ENCODE results near the gene EPM2A. TPM values are rescaled to one million over a fixed set of nuclear protein-coding genes. Genes with fewer than 3 reads are reported as not detected.

The EPM2A gene
- polyA plus RNA-seq, 2 of the 4 experiments (the other 2 are of a cell fraction): 2.4 to 3.0 TPM

DNA sequence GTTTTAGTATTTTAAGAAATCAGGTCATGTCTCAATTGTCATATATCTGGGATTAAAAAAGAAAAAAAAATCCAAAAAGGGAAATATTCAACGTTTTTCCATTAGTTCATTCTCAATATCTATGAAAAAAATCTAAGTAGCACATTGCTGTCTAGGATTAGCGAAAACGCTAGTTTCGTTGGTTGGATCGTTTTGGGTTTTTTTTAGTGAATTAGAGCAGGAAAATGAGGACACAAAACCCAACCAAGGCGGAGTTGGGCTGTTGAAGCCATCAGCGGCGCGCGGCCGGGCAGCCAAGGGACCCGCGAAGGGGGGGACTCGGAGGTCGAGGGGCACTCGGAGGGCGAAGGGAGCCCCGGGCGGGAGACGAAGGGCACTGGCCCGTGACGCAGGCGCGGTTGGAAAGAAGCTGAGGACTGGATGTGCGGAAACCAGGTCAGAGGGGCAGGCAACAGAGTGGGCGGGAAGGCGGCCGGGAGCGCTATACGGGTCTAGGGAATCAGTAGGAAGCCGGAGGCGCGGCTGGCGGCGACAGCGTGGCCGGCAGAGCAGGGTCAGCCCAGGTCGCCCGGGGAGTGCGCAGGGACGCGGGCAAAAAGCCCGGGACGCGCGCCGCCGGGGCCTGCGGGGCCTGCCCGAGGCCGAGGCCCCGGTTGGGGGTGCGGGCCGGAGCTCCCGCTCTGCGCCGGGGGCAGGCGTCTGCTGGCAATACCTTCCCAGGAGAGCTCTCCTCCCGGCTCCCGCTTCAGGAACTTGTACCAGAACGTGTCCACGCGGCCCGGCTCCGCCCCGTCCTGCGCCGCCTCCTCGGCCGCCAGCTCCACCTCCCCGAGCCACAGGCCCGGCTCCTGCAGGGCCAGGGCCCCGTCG, 599 bp downstream of the EPM2A start:
- WGBS (ENCODE audit: missing lambda C conversion rate): 1% methylated on average over 40 of the region's 74 CpGs
- CTCF ChIA-PET: interaction anchor here (0.9 to 1.1 kb wide), 2 partner anchors 56 to 80 kb away, joined by 3 read pairs; partner anchors contain the start of gene FBXO30
- TF ChIP-seq ZC3H11A (IDR thresholded peaks at IDR 0.05) (no peak), HOXB5 (CRISPR knock-in tag; IDR thresholded peaks at IDR 0.05) (no peak; the same call in 1 of the 2 replicates), MYC (IDR thresholded peaks at IDR 0.05; ENCODE audit: borderline replicate concordance, low read length) (0 out of 2 replicates have a peak, but pooled peaks have one; percentile 53), HOXB13 (CRISPR knock-in tag; IDR thresholded peaks at IDR 0.05; ENCODE audit: low read depth) (no peak), FOXS1 (CRISPR knock-in tag; IDR thresholded peaks at IDR 0.05) (no peak), ZFP36 (IDR thresholded peaks at IDR 0.05; ENCODE audit: borderline replicate concordance, partially characterized antibody) (no peak), TP53 (CRISPR knock-in tag; IDR thresholded peaks at IDR 0.05) (0 out of 2 replicates have a peak, but pooled peaks have one; percentile 58), TFCP2L1 (CRISPR knock-in tag; IDR thresholded peaks at IDR 0.05) (no peak), POLR2AphosphoS2 (conservative IDR thresholded peaks at IDR 0.05; ENCODE audit: low read length) (no peak), CEBPB (IDR thresholded peaks at IDR 0.05) (no peak), CHD2 (IDR thresholded peaks at IDR 0.05; ENCODE audit: low read length, partially characterized antibody) (no peak), RCOR1 (IDR thresholded peaks at IDR 0.05; ENCODE audit: low read depth, low read length) (no peak), PHF8 (IDR thresholded peaks at IDR 0.05; ENCODE audit: borderline replicate concordance, low read depth) (peak; percentile 82), GATA3 (IDR thresholded peaks at IDR 0.05; ENCODE audit: borderline replicate concordance) (no peak), CBX2 (IDR thresholded peaks at IDR 0.05; ENCODE audit: borderline replicate concordance, low read depth) (no peak), EHMT2 (IDR thresholded peaks at IDR 0.05; ENCODE audit: low read depth) (no peak), KDM1A (IDR thresholded peaks at IDR 0.05; ENCODE audit: low read depth) (no peak), CBX8 (IDR thresholded peaks at IDR 0.05) (no peak), ZNF302 (CRISPR knock-in tag; IDR thresholded peaks at IDR 0.05) (no peak), SREBF2 (IDR thresholded peaks at IDR 0.05) (no peak), RFX5 (IDR thresholded peaks at IDR 0.05) (no peak), ESRRA (IDR thresholded peaks at IDR 0.05; ENCODE audit: borderline replicate concordance, low read length) (peak; percentile 77; the same call in 1 of the 2 replicates), RARB (CRISPR knock-in tag; IDR thresholded peaks at IDR 0.05) (no peak), KDM5A (IDR thresholded peaks at IDR 0.05) (no peak), HDAC2 (IDR thresholded peaks at IDR 0.05) (no peak), NFE2L2 (conservative IDR thresholded peaks at IDR 0.05; ENCODE audit: low read length) (no peak), NPAS2 (CRISPR knock-in tag; IDR thresholded peaks at IDR 0.05; ENCODE audit: borderline replicate concordance) (no peak), MAZ (IDR thresholded peaks at IDR 0.05; ENCODE audit: borderline replicate concordance, low read depth, low read length) (no peak)
- TF ChIP-seq, protein P1, sequence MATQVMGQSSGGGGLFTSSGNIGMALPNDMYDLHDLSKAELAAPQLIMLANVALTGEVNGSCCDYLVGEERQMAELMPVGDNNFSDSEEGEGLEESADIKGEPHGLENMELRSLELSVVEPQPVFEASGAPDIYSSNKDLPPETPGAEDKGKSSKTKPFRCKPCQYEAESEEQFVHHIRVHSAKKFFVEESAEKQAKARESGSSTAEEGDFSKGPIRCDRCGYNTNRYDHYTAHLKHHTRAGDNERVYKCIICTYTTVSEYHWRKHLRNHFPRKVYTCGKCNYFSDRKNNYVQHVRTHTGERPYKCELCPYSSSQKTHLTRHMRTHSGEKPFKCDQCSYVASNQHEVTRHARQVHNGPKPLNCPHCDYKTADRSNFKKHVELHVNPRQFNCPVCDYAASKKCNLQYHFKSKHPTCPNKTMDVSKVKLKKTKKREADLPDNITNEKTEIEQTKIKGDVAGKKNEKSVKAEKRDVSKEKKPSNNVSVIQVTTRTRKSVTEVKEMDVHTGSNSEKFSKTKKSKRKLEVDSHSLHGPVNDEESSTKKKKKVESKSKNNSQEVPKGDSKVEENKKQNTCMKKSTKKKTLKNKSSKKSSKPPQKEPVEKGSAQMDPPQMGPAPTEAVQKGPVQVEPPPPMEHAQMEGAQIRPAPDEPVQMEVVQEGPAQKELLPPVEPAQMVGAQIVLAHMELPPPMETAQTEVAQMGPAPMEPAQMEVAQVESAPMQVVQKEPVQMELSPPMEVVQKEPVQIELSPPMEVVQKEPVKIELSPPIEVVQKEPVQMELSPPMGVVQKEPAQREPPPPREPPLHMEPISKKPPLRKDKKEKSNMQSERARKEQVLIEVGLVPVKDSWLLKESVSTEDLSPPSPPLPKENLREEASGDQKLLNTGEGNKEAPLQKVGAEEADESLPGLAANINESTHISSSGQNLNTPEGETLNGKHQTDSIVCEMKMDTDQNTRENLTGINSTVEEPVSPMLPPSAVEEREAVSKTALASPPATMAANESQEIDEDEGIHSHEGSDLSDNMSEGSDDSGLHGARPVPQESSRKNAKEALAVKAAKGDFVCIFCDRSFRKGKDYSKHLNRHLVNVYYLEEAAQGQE (IDR thresholded peaks at IDR 0.05): no peak
- TF ChIP-seq, protein P2, sequence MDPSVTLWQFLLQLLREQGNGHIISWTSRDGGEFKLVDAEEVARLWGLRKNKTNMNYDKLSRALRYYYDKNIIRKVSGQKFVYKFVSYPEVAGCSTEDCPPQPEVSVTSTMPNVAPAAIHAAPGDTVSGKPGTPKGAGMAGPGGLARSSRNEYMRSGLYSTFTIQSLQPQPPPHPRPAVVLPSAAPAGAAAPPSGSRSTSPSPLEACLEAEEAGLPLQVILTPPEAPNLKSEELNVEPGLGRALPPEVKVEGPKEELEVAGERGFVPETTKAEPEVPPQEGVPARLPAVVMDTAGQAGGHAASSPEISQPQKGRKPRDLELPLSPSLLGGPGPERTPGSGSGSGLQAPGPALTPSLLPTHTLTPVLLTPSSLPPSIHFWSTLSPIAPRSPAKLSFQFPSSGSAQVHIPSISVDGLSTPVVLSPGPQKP (IDR thresholded peaks at IDR 0.05; ENCODE audit: low read depth, low read length): no peak
- TF ChIP-seq, protein P3, sequence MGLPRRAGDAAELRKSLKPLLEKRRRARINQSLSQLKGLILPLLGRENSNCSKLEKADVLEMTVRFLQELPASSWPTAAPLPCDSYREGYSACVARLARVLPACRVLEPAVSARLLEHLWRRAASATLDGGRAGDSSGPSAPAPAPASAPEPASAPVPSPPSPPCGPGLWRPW (IDR thresholded peaks at IDR 0.05): no peak
- TF ChIP-seq, protein P4, sequence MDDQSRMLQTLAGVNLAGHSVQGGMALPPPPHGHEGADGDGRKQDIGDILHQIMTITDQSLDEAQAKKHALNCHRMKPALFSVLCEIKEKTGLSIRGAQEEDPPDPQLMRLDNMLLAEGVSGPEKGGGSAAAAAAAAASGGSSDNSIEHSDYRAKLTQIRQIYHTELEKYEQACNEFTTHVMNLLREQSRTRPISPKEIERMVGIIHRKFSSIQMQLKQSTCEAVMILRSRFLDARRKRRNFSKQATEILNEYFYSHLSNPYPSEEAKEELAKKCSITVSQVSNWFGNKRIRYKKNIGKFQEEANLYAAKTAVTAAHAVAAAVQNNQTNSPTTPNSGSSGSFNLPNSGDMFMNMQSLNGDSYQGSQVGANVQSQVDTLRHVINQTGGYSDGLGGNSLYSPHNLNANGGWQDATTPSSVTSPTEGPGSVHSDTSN (IDR thresholded peaks at IDR 0.05): no peak
- TF ChIP-seq, protein P5, sequence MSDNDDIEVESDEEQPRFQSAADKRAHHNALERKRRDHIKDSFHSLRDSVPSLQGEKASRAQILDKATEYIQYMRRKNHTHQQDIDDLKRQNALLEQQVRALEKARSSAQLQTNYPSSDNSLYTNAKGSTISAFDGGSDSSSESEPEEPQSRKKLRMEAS (IDR thresholded peaks at IDR 0.05): peak; percentile 52; the same call in 1 of the 2 replicates
- TF ChIP-seq, protein P6, sequence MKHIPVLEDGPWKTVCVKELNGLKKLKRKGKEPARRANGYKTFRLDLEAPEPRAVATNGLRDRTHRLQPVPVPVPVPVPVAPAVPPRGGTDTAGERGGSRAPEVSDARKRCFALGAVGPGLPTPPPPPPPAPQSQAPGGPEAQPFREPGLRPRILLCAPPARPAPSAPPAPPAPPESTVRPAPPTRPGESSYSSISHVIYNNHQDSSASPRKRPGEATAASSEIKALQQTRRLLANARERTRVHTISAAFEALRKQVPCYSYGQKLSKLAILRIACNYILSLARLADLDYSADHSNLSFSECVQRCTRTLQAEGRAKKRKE (CRISPR knock-in tag; IDR thresholded peaks at IDR 0.05; ENCODE audit: low read depth): no peak

More for the DNA sequence above, 599 bp downstream of the EPM2A start:
- Histone ChIP-seq H3K27ac (peak overlapping the region; percentile 91 to 98), H3K4me3 (peak overlapping the region; percentile 48), H3K4me1 (peaks cover 11% of the 10 kb centered on the region; the same call in 2 of the 3 replicates), H3K9me3 (no peaks in the 10 kb centered on the region), H3K4me2 (peak overlapping the region; percentile 83)
- POLR2A ChIA-PET: interaction anchor here (0.6 to 3.9 kb wide), 20 partner anchors 9 to 1071 kb away, joined by 3 to 69 read pairs (median 4); partner anchors contain the start of genes FBXO30 and SHPRH
- FAIRE-seq (no peak), ATAC-seq (peak; percentile 91 to 95), DNase-seq (ENCODE audit: low read depth in 1 of 2, low spot score in 1 of 2) (peak; percentile 51 to 91)

Data from A549 (cell line).